Choroid plexus epithelial cell (primary cell): ENCODE results near the gene AFF2.

Experiments
- DNase-seq: peaks from one replicate; pipeline ENCODE4 v3.0.0-alpha.2; 2010; ENCODE audit warnings: low read depth
- H3K4me3 ChIP-seq: 2 replicates; pipeline ENCODE4 v1.5.1; 2011; ENCODE audit warnings: low read depth, mild to moderate bottlenecking, control low read depth, low read length, moderate library complexity
- TF ChIP-seq, protein P1 (sequence below): conservative IDR thresholded peaks from 2 replicates; pipeline ENCODE4 v1.5.1; 2011; ENCODE audit warnings: low read depth, mild to moderate bottlenecking, control low read depth, inconsistent platforms, low read length, moderate library complexity

AFF2 gene

DNA sequence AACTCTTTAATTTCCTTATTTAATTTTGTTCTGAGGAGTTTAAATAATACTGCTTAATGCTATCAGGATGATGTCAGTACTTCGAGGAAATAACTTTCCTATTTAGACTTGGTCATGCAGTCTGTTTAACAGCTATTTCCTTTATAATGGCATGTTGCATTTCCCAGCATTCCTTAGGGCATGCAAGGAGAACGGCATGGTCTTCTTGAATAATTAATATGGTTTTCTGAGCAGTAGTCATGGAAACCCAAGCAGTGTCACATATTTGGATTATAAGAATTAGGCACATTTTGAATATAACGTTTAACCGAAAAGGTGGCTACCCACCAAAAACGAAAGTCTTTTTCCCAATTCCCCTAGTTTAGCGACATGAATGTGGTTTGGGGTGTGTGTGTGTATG, 76.0 kb downstream of the AFF2 start:
- H3K4me3 ChIP-seq = no peak overlapping the region
- TF ChIP-seq, protein P1, sequence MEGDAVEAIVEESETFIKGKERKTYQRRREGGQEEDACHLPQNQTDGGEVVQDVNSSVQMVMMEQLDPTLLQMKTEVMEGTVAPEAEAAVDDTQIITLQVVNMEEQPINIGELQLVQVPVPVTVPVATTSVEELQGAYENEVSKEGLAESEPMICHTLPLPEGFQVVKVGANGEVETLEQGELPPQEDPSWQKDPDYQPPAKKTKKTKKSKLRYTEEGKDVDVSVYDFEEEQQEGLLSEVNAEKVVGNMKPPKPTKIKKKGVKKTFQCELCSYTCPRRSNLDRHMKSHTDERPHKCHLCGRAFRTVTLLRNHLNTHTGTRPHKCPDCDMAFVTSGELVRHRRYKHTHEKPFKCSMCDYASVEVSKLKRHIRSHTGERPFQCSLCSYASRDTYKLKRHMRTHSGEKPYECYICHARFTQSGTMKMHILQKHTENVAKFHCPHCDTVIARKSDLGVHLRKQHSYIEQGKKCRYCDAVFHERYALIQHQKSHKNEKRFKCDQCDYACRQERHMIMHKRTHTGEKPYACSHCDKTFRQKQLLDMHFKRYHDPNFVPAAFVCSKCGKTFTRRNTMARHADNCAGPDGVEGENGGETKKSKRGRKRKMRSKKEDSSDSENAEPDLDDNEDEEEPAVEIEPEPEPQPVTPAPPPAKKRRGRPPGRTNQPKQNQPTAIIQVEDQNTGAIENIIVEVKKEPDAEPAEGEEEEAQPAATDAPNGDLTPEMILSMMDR = no peak
- no peak for DNase-seq

DNA sequence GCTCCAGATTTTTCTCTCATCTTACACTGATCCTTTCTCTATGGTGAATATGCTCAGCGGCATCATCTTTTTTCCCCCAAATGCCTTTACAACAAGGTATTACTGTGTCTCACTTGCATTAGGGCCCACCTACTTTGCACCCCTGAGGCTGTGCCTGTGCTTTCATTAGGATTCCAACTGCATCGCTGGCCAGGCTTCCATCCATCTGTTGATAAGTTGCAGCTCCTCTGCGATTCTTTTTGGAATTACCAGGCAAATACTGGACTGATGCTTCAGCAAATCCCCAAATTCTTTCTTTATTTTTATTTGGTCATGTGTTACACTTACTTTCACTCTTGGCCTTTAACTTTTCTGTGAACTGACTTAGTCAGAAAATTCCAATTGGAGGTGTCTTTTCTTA, 77.3 kb downstream of the AFF2 start:
- TF ChIP-seq, protein P1 = no peak
- no peak overlapping the region for H3K4me3 ChIP-seq
- no peak for DNase-seq

DNA sequence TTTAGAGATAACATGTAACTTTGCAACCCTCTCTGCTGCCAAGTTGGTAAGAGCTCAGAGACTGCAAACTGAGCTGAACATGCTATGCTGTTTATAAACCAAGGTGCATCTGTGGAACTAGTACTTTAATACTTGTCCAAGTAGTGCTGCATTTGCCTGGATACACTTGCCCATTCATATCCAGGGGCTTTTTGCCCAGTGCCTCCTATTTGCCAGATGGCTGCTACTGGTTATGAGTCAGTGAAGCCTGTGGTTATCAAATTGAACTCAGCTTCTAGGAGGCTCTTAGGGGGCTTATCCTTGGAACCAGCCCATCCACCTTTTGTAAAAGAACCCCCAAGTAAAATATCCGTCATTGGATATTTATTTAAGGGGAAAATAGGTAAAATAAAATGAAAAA, 79.6 kb downstream of the AFF2 start:
- H3K4me3 ChIP-seq = no peak overlapping the region
- TF ChIP-seq, protein P1 = no peak
- DNase-seq = no peak

DNA sequence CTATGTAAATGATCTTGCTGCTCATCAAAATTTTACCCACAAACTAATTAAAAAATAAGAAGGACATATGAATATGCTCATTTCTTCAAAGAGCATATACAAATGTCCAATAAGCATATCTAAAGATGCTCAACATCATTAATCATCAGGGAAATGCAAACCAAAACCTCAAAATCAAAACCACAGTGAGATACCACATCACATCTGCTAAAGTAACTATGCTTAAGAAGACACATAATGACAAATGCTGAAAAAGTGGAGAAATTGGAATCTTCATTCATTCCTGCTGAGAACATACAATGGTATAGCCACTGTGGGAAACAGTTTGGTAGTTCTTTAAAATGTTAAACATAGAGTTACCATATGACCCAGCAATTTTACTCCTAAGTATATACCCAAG, 81.9 kb downstream of the AFF2 start:
- TF ChIP-seq, protein P1 = no peak
- DNase-seq = no peak

DNA sequence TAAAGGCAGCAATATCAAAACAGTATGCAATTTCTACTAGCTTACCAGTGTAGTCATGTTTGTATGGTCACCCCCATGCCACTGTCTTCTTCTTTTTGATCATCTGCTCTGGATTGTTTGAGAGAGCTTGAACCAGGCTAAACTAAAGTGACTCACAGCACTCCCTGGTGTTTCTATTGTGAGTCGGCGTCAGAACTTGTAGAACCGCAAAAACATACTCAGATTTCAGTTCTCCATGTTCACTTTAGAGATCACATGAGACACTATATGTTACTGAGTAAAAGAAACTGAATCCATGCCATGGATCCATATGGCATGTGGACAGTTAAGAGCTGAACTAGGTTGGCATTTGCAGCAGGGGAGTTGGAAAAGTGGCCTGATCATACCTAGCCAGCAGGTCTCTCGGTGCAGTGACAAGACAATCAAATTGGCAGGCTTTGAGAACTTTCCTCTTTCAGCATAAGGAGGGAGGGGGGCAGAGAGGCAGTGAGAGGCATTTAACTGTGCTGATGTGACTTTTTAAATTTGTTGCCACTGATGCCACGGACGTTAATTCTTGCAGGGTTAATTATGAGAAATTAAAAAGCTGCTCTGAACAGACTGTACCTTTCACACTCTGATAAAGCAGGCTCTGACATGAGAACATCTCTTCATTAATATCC, 88.4 kb downstream of the AFF2 start:
- no peak overlapping the region for H3K4me3 ChIP-seq
- peak; percentile 18 for DNase-seq
- TF ChIP-seq, protein P1 = no peak

More for the DNA sequence above, 81.9 kb downstream of the AFF2 start:
- no peak overlapping the region for H3K4me3 ChIP-seq

DNA sequence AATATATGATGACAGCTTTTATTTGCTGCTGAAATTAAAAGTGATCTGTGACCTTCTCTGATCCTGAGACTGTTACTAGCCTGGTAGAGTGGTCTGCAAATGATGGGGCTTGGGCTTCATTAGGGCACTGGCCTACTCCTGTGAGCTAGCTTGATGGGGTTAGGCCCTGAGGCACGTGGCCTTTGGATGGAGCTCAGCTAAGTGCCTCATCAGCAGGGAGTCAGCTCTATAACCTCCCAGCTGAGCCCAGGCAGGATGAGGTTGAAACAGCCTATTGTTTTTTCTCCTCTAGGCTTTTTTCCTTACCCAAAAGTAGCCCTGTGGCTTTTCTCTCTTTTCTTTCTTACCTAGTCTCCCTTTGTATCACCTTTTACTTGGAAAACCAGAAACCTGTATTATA, 92.2 kb downstream of the AFF2 start:
- DNase-seq = no peak
- H3K4me3 ChIP-seq = no peak overlapping the region
- TF ChIP-seq, protein P1 = no peak

DNA sequence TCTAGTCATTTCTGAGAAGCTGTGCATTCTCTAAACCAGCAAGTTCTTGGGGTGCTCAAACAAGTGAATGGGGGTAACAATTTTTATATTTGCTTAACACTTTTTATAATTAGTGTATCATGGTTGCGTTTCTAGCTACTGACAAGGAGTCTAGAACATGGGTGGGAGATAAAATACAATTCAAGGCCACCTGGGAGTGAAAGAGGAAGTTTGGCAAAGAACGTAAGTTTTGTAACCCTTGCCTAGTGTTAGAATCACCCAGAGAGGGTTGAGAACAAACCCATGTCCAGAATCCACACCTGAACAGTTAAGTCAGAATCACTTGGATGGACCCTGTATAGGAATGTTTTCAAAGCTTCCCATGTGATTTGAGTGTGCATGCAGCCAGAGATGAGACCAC, 92.7 kb downstream of the AFF2 start:
- H3K4me3 ChIP-seq = no peak overlapping the region
- TF ChIP-seq, protein P1 = no peak
- no peak for DNase-seq
